ENCODE data around the gene TRO. TPM values are rescaled to one million over a fixed set of nuclear protein-coding genes. Genes with fewer than 3 reads are reported as not detected.

Gene TRO
- 10 to 100 TPM; 15.4 to 31.2 TPM for total RNA-seq
- polyA plus RNA-seq (ENCODE audit: insufficient read depth, low read depth, low replicate concordance), result 11.3 TPM
- long read RNA-seq, donor 1, partial matches to known transcripts, result 28 of 32 reads
- long read RNA-seq, donor 1, other reads (novel, unspliced or antisense), result 0 of 32 reads
- long read RNA-seq, donor 2, partial matches to known transcripts, result 31 of 34 reads
- long read RNA-seq, donor 2, other reads (novel, unspliced or antisense), result 0 of 34 reads

- H3K4me1 ChIP-seq, result no peaks in the 10 kb centered on the region
- no peak for TF ChIP-seq CTCF (IDR thresholded peaks at IDR 0.05)
- no peak for TF ChIP-seq POLR2A (IDR thresholded peaks at IDR 0.05)
- no peaks in the 10 kb centered on the region for H3K36me3 ChIP-seq (ENCODE audit: low read depth, missing control alignments)
- H3K27me3 ChIP-seq, result no peaks in the 10 kb centered on the region
- H3K4me3 ChIP-seq, result peak within 1 kb of the TSS; percentile 49 to 62
- WGBS, 2 donors, result 0 to 2% methylated on average over 24 to 26 of the region's 29 CpGs
- intact Hi-C loops (cut with DNase I; ENCODE audit: low total_unique reads), result no loop called here
- DNase-seq, result peak; percentile 18
- H3K9me3 ChIP-seq, result no peaks in the 10 kb centered on the region
- peak within 1 kb of the TSS in 1 of 2 donors; percentile 24 for H3K27ac ChIP-seq
These were observed at the start of gene TRO for GRCh38 chrX:54920610-54921426. TRO (plus strand) TSS chrX:54920824; CDS start chrX:54922247, 1,423 bp downstream.

- Histone ChIP-seq H3K27ac (no peak overlapping the region), H3K4me1 (no peaks in the 10 kb centered on the region), H3K4me3 (no peak overlapping the region), H3K36me3 (ENCODE audit: low read depth, missing control alignments) (no peaks in the 10 kb centered on the region), H3K27me3 (no peaks in the 10 kb centered on the region), H3K9me3 (no peaks in the 10 kb centered on the region)
- intact Hi-C loops (cut with DNase I; ENCODE audit: low total_unique reads), result no loop called here
- TF ChIP-seq POLR2A (IDR thresholded peaks at IDR 0.05) (no peak), CTCF (IDR thresholded peaks at IDR 0.05) (no peak)
- no peak for DNase-seq
- 56 to 74% methylated on average over 1 to 3 of the region's 3 CpGs for WGBS, 2 donors
These were observed 34.9 kb upstream of the TRO start for GRCh38 chrX:54885740-54886139.

GRCh38 chrX:54891573-54891972 lies 29.1 kb upstream of the TRO start:
- no peaks in the 10 kb centered on the region for H3K36me3 ChIP-seq (ENCODE audit: low read depth, missing control alignments)
- H3K27ac ChIP-seq, result no peak overlapping the region
- WGBS, 2 donors, result 33 to 39% methylated on average over 3 of the region's 3 CpGs
- intact Hi-C loops (cut with DNase I; ENCODE audit: low total_unique reads), result no loop called here
- no peaks in the 10 kb centered on the region for H3K27me3 ChIP-seq
- H3K9me3 ChIP-seq, result no peaks in the 10 kb centered on the region
- no peak overlapping the region for H3K4me3 ChIP-seq
- peak; percentile 52 for DNase-seq
- TF ChIP-seq POLR2A (IDR thresholded peaks at IDR 0.05) (no peak), CTCF (IDR thresholded peaks at IDR 0.05) (peak in 2 of 3 experiments; percentile 6 to 14)
- no peaks in the 10 kb centered on the region for H3K4me1 ChIP-seq

GRCh38 chrX:54894159-54894558 lies 26.5 kb upstream of the TRO start:
- WGBS, 2 donors, result 83% methylated on average over 1 of the region's 1 CpG; no CpG with 5 or more reads in 1 of the 2 donors
- Histone ChIP-seq H3K27me3 (no peaks in the 10 kb centered on the region), H3K27ac (no peak overlapping the region), H3K4me1 (no peaks in the 10 kb centered on the region), H3K36me3 (ENCODE audit: low read depth, missing control alignments) (no peaks in the 10 kb centered on the region), H3K4me3 (no peak overlapping the region), H3K9me3 (no peaks in the 10 kb centered on the region)
- no peak for DNase-seq
- intact Hi-C loops (cut with DNase I; ENCODE audit: low total_unique reads), result no loop called here
- TF ChIP-seq POLR2A (IDR thresholded peaks at IDR 0.05), result no peak
- TF ChIP-seq CTCF (IDR thresholded peaks at IDR 0.05), result no peak
